ENCODE data around the gene TBL2.
A peak's percentile ranks its signal among the peaks of the same experiment; 100 is the strongest.
"Not testable (repeated sequence)": the region's sequence is repeated elsewhere in the genome, so short reads cannot be mapped to it uniquely, and the experiment has no call there.

Gene TBL2

GRCh38 chr7:73570521-73570920, 7.9 kb downstream of the TBL2 start:
- DNase-seq (ENCODE audit: low spot score): no peak

- no peak for DNase-seq (ENCODE audit: low spot score)
Measured at GRCh38 chr7:73569042-73569608, 9.3 kb downstream of the TBL2 start.

- DNase-seq (ENCODE audit: low spot score): no peak
Measured at GRCh38 chr7:73567846-73568685, 10.3 kb downstream of the TBL2 start.

GRCh38 chr7:73567140-73567539, 11.2 kb downstream of the TBL2 start:
- DNase-seq (ENCODE audit: low spot score): no peak

GRCh38 chr7:73566431-73566830, 11.9 kb downstream of the TBL2 start:
- not testable (repeated sequence) for DNase-seq (ENCODE audit: low spot score)

- no peak for DNase-seq (ENCODE audit: low spot score)
Measured at GRCh38 chr7:73565675-73566340, 12.6 kb downstream of the TBL2 start.

- DNase-seq (ENCODE audit: low spot score): no peak
Measured at GRCh38 chr7:73560109-73560835, 18.1 kb downstream of the TBL2 start.

GRCh38 chr7:73557397-73558257, 20.8 kb downstream of the TBL2 start, which contains the start of gene BCL7B:
Gene BCL7B (minus strand): TSS chr7:73557690. CDS start chr7:73557578, 112 bp downstream.
- peak; percentile 96 for DNase-seq (ENCODE audit: low spot score)

GRCh38 chr7:73557108-73557396, 21.3 kb downstream of the TBL2 start:
- DNase-seq (ENCODE audit: low spot score): peak; percentile 90

GRCh38 chr7:73556208-73557107, 21.9 kb downstream of the TBL2 start:
- no peak for DNase-seq (ENCODE audit: low spot score)

GRCh38 chr7:73555411-73555982, 22.9 kb downstream of the TBL2 start:
- DNase-seq (ENCODE audit: low spot score): no peak

- DNase-seq (ENCODE audit: low spot score): not testable (repeated sequence)
Measured at GRCh38 chr7:73550093-73550492, 28.3 kb downstream of the TBL2 start.

GRCh38 chr7:73549176-73549575, 29.2 kb downstream of the TBL2 start:
- DNase-seq (ENCODE audit: low spot score): no peak

GRCh38 chr7:73547841-73548240, 30.5 kb downstream of the TBL2 start:
- DNase-seq (ENCODE audit: low spot score): no peak

GRCh38 chr7:73544678-73545077, 33.7 kb downstream of the TBL2 start:
- no peak for DNase-seq (ENCODE audit: low spot score)

GRCh38 chr7:73541722-73542121, 36.7 kb downstream of the TBL2 start:
- DNase-seq (ENCODE audit: low spot score): no peak

- no peak for DNase-seq (ENCODE audit: low spot score)
Measured at GRCh38 chr7:73539709-73540108, 38.7 kb downstream of the TBL2 start.

GRCh38 chr7:73538510-73538909, 39.9 kb downstream of the TBL2 start:
- DNase-seq (ENCODE audit: low spot score): not testable (repeated sequence)

- DNase-seq (ENCODE audit: low spot score): no peak
Measured at GRCh38 chr7:73537051-73537450, 41.3 kb downstream of the TBL2 start.

GRCh38 chr7:73536479-73536878, 41.9 kb downstream of the TBL2 start:
- DNase-seq (ENCODE audit: low spot score): no peak
